ENCODE results near the gene LRRC72. TPM values are rescaled to one million over a fixed set of nuclear protein-coding genes. Genes with fewer than 3 reads are reported as not detected.

The LRRC72 gene
- total and polyA plus RNA-seq, 10 of the 15 experiments (the other 5 are each of a cell fraction or from before 2014, with no cell fraction given), result not detected

DNA sequence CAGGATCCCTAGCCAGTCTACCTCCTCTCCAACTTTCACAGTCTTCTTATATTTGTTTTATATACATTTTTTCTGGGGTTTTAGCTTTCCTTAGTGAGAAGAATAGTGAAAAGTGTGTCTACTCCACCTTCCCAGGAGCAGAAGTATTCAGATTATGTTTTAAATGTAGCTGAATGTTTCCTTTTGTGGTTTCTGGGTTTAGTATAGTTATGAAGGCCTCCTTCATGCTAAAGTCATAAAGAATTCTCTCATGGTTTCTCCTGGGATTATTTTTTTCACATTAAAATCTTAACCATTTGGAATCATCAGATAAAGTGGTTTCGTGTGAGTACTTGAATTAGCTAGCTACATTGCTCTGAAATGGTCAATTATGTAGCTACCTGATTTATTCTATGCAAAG, 68.1 kb downstream of the LRRC72 start:
- no peak overlapping the region for H2AFZ ChIP-seq (ENCODE audit: control insufficient read depth, low read depth, low read length)
- no peak overlapping the region for H3K9ac ChIP-seq (ENCODE audit: control insufficient read depth, insufficient read depth, low read length)
- FAIRE-seq (no peak), DNase-seq (ENCODE audit: low read depth, low spot score) (no peak), ATAC-seq (no peak)
- SMC1A ChIA-PET (ENCODE audit: uncharacterized antibody, unreplicated experiment), result interaction anchor here (0.6 to 1.0 kb wide), 3 partner anchors 14 to 28 kb away, joined by 3 read pairs; no protein-coding TSS in a partner anchor
- POLR2A ChIA-PET, result interaction anchor here (1.0 kb wide), 1 partner anchor 331 kb away, joined by 3 read pairs; no protein-coding TSS in a partner anchor
- no peaks in the 10 kb centered on the region for H3K36me3 ChIP-seq (ENCODE audit: control insufficient read depth in 2 of 2, insufficient read depth in 2 of 2, low read length in 1 of 2)
- no peaks in the 10 kb centered on the region for H3K79me2 ChIP-seq (ENCODE audit: control insufficient read depth, insufficient read depth, low read length)
- RAD21 ChIA-PET (ENCODE audit: unreplicated experiment), result no interaction called here
- 0% methylated on average over 1 of the region's 1 CpG for WGBS (ENCODE audit: insufficient coverage, insufficient replicate concordance, low lambda C conversion rate, missing lambda C conversion rate)
- H3K27me3 ChIP-seq (replicated peaks in 1 of 2; ENCODE audit: control insufficient read depth in 2 of 2, insufficient read depth in 2 of 2, low read length in 1 of 2), result no peaks in the 10 kb centered on the region; a peak in 1 of 4 replicates
- in situ Hi-C loops (cut with MboI) (no loop called here), intact Hi-C loops (cut with micrococcal nuclease; ENCODE audit: unreplicated experiment) (no loop called here)
- no peak overlapping the region for H3K4me2 ChIP-seq (ENCODE audit: control insufficient read depth, insufficient read depth)
- BruUV-seq (replicated peaks), result no TSS peak
- no peaks in the 10 kb centered on the region for H3K9me3 ChIP-seq (replicated peaks; ENCODE audit: control insufficient read depth, insufficient read depth, low read length)
- no peak overlapping the region for H3K27ac ChIP-seq (ENCODE audit: control insufficient read depth, insufficient read depth)
- H3K4me3 ChIP-seq, result no peak overlapping the region
- no peaks in the 10 kb centered on the region for H4K20me1 ChIP-seq (ENCODE audit: control insufficient read depth, insufficient read depth)
- no peaks in the 10 kb centered on the region for H3K4me1 ChIP-seq (ENCODE audit: control insufficient read depth, insufficient read depth, low read length)
- CTCF ChIA-PET, result interaction anchor here (1.9 kb wide), 1 partner anchor 29 kb away, joined by 7 read pairs; no protein-coding TSS in a partner anchor
- TF ChIP-seq, protein P1, sequence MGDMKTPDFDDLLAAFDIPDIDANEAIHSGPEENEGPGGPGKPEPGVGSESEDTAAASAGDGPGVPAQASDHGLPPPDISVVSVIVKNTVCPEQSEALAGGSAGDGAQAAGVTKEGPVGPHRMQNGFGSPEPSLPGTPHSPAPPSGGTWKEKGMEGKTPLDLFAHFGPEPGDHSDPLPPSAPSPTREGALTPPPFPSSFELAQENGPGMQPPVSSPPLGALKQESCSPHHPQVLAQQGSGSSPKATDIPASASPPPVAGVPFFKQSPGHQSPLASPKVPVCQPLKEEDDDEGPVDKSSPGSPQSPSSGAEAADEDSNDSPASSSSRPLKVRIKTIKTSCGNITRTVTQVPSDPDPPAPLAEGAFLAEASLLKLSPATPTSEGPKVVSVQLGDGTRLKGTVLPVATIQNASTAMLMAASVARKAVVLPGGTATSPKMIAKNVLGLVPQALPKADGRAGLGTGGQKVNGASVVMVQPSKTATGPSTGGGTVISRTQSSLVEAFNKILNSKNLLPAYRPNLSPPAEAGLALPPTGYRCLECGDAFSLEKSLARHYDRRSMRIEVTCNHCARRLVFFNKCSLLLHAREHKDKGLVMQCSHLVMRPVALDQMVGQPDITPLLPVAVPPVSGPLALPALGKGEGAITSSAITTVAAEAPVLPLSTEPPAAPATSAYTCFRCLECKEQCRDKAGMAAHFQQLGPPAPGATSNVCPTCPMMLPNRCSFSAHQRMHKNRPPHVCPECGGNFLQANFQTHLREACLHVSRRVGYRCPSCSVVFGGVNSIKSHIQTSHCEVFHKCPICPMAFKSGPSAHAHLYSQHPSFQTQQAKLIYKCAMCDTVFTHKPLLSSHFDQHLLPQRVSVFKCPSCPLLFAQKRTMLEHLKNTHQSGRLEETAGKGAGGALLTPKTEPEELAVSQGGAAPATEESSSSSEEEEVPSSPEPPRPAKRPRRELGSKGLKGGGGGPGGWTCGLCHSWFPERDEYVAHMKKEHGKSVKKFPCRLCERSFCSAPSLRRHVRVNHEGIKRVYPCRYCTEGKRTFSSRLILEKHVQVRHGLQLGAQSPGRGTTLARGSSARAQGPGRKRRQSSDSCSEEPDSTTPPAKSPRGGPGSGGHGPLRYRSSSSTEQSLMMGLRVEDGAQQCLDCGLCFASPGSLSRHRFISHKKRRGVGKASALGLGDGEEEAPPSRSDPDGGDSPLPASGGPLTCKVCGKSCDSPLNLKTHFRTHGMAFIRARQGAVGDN (IDR thresholded peaks at IDR 0.05), result no peak
- TF ChIP-seq, protein P2, sequence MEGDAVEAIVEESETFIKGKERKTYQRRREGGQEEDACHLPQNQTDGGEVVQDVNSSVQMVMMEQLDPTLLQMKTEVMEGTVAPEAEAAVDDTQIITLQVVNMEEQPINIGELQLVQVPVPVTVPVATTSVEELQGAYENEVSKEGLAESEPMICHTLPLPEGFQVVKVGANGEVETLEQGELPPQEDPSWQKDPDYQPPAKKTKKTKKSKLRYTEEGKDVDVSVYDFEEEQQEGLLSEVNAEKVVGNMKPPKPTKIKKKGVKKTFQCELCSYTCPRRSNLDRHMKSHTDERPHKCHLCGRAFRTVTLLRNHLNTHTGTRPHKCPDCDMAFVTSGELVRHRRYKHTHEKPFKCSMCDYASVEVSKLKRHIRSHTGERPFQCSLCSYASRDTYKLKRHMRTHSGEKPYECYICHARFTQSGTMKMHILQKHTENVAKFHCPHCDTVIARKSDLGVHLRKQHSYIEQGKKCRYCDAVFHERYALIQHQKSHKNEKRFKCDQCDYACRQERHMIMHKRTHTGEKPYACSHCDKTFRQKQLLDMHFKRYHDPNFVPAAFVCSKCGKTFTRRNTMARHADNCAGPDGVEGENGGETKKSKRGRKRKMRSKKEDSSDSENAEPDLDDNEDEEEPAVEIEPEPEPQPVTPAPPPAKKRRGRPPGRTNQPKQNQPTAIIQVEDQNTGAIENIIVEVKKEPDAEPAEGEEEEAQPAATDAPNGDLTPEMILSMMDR (IDR thresholded peaks at IDR 0.05 in 2 of 3, conservative IDR thresholded peaks at IDR 0.05 in 1 of 3; ENCODE audit: control insufficient read depth in 2 of 3, extremely low read depth in 1 of 3, insufficient read depth in 1 of 3, low read depth in 3 of 3, low read length in 3 of 3), result no peak
- no peak for TF ChIP-seq MTA3 (IDR thresholded peaks at IDR 0.05; ENCODE audit: borderline replicate concordance, low read length)
- TF ChIP-seq, protein P3, sequence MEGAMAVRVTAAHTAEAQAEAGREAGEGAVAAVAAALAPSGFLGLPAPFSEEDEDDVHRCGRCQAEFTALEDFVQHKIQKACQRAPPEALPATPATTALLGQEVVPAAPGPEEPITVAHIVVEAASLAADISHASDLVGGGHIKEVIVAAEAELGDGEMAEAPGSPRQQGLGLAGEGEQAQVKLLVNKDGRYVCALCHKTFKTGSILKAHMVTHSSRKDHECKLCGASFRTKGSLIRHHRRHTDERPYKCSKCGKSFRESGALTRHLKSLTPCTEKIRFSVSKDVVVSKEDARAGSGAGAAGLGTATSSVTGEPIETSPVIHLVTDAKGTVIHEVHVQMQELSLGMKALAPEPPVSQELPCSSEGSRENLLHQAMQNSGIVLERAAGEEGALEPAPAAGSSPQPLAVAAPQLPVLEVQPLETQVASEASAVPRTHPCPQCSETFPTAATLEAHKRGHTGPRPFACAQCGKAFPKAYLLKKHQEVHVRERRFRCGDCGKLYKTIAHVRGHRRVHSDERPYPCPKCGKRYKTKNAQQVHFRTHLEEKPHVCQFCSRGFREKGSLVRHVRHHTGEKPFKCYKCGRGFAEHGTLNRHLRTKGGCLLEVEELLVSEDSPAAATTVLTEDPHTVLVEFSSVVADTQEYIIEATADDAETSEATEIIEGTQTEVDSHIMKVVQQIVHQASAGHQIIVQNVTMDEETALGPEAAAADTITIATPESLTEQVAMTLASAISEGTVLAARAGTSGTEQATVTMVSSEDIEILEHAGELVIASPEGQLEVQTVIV (IDR thresholded peaks at IDR 0.05; ENCODE audit: borderline replicate concordance, partially characterized antibody), result no peak
- TF ChIP-seq, protein P4, sequence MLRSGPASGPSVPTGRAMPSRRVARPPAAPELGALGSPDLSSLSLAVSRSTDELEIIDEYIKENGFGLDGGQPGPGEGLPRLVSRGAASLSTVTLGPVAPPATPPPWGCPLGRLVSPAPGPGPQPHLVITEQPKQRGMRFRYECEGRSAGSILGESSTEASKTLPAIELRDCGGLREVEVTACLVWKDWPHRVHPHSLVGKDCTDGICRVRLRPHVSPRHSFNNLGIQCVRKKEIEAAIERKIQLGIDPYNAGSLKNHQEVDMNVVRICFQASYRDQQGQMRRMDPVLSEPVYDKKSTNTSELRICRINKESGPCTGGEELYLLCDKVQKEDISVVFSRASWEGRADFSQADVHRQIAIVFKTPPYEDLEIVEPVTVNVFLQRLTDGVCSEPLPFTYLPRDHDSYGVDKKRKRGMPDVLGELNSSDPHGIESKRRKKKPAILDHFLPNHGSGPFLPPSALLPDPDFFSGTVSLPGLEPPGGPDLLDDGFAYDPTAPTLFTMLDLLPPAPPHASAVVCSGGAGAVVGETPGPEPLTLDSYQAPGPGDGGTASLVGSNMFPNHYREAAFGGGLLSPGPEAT (IDR thresholded peaks at IDR 0.05; ENCODE audit: low read depth), result no peak
- no peak for TF ChIP-seq FOXK2 (IDR thresholded peaks at IDR 0.05)
- TF ChIP-seq ESRRA (IDR thresholded peaks at IDR 0.05; ENCODE audit: low read length), result no peak
- TF ChIP-seq MYB (IDR thresholded peaks at IDR 0.05; ENCODE audit: borderline replicate concordance, low read depth, low read length), result no peak
- TF ChIP-seq FOS (IDR thresholded peaks at IDR 0.05; ENCODE audit: borderline replicate concordance, extremely low read depth, insufficient read length), result no peak
- TF ChIP-seq, protein P5, sequence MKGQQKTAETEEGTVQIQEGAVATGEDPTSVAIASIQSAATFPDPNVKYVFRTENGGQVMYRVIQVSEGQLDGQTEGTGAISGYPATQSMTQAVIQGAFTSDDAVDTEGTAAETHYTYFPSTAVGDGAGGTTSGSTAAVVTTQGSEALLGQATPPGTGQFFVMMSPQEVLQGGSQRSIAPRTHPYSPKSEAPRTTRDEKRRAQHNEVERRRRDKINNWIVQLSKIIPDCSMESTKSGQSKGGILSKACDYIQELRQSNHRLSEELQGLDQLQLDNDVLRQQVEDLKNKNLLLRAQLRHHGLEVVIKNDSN (IDR thresholded peaks at IDR 0.05; ENCODE audit: borderline replicate concordance, extremely low read length, insufficient read depth, low read depth, low read length), result no peak
- TF ChIP-seq ZSCAN29 (IDR thresholded peaks at IDR 0.05), result no peak
